Lower leg skin (tissue), 4 donors: Measurements from ENCODE around the gene GOLGA1. TPM values are rescaled to one million over a fixed set of nuclear protein-coding genes. Genes with fewer than 3 reads are reported as not detected.
A peak's percentile ranks its signal among the peaks of the same experiment; 100 is the strongest.
"Not testable (repeated sequence)": the region's sequence is repeated elsewhere in the genome, so short reads cannot be mapped to it uniquely, and the experiment has no call there.

Experiments
- DNase-seq, 2 donors: peaks; one replicate each; pipeline ENCODE4 v3.0.0-alpha.2; 2019; ENCODE audit warnings: low spot score in 2 of 2
- H3K4me3 ChIP-seq: fragments of 200-600 bp; sonication (generic); 2 replicates; pipeline ENCODE4 v1.5.1; 2017; ENCODE audit warnings: mild to moderate bottlenecking, low read depth; ENCODE audit not compliant: poor library complexity, severe bottlenecking
- CTCF ChIP-seq, 3 donors: fragments of 450-650 bp; IDR thresholded peaks; one replicate each; pipeline ENCODE4 v1.5.1; 2016; ENCODE audit warnings: antibody characterized with exemption in 3 of 3, mild to moderate bottlenecking in 3 of 3, moderate library complexity in 2 of 3
- POLR2A ChIP-seq, 2 donors: fragments of 450-650 bp; IDR thresholded peaks; one replicate each; pipeline ENCODE4 v1.6.1; 2016 to 2017; ENCODE audit warnings: antibody characterized with exemption in 2 of 2, mild to moderate bottlenecking in 1 of 2, moderate library complexity in 1 of 2
- WGBS, 2 donors: methylation state at CpG; one replicate each; pipeline ENCODE4 v1.1.5; 2018; 5-methylcytosine and 5-hydroxymethylcytosine counted together
- intact Hi-C: fragments of 100-400 bp; cut with DNase I; formaldehyde crosslinking; loops from one replicate; pipeline ENCODE4 v1.15.0; 2023; ENCODE audit warnings: low total_unique reads
- total RNA-seq, 4 donors: library from RNA; depleted of rRNA; stranded (reverse); fragments of >200 nt; gene quantifications; one replicate each; pipeline ENCODE4 v1.1.0, GENCODE V29; 2016

Gene GOLGA1
- total RNA-seq, 4 donors from 2014 or later, result 15.0 to 23.4 (median 18.0) TPM

- whole genome bisulfite sequencing, 2 donors, result 88 to 91% methylated on average over 3 of the region's 3 CpGs
- no peak for TF ChIP-seq CTCF (IDR thresholded peaks at IDR 0.05)
- no peak for TF ChIP-seq POLR2A (IDR thresholded peaks at IDR 0.05)
- DNase-seq, result no peak
- H3K4me3 ChIP-seq, result no peak overlapping the region
- intact Hi-C loops, result no loop called here
Observed at GRCh38 chr9:124929464-124929863, 11.4 kb downstream of the GOLGA1 start.

GRCh38 chr9:124928116-124928515 lies 12.8 kb downstream of the GOLGA1 start:
- WGBS, 2 donors, result 85 to 91% methylated on average over 3 of the region's 3 CpGs
- no peak for DNase-seq
- intact Hi-C loops, result no loop called here
- no peak for TF ChIP-seq CTCF (IDR thresholded peaks at IDR 0.05)
- TF ChIP-seq POLR2A (IDR thresholded peaks at IDR 0.05), result no peak
- H3K4me3 ChIP-seq, result no peak overlapping the region

- intact Hi-C loops, DNase-seq: not testable (repeated sequence)
- 83% methylated on average over 6 of the region's 6 CpGs for WGBS, 2 donors
Observed at GRCh38 chr9:124920394-124920793, 20.5 kb downstream of the GOLGA1 start.

GRCh38 chr9:124914753-124915405 lies 26.0 kb downstream of the GOLGA1 start:
- WGBS, 2 donors, result 77 to 96% methylated on average over 5 of the region's 5 CpGs
- intact Hi-C loops, result no loop called here
- H3K4me3 ChIP-seq, result no peak overlapping the region
- TF ChIP-seq CTCF (IDR thresholded peaks at IDR 0.05) (no peak), POLR2A (IDR thresholded peaks at IDR 0.05) (no peak)
- DNase-seq, result no peak

More at GRCh38 chr9:124920394-124920793, 20.5 kb downstream of the GOLGA1 start:
- not testable (repeated sequence) for H3K4me3 ChIP-seq

- WGBS, 2 donors, result 96 to 98% methylated on average over 2 of the region's 2 CpGs
- TF ChIP-seq CTCF (IDR thresholded peaks at IDR 0.05) (no peak), POLR2A (IDR thresholded peaks at IDR 0.05) (no peak)
- no peak overlapping the region for H3K4me3 ChIP-seq
- DNase-seq, result no peak
- intact Hi-C loops, result no loop called here
Observed at GRCh38 chr9:124913378-124913777, 27.5 kb downstream of the GOLGA1 start.

- 93 to 97% methylated on average over 1 of the region's 1 CpG for WGBS, 2 donors
- DNase-seq, result peak in 1 of 2 donors; percentile 4
Observed at GRCh38 chr9:124911766-124912165, 29.1 kb downstream of the GOLGA1 start.

More at GRCh38 chr9:124911766-124912165, 29.1 kb downstream of the GOLGA1 start:
- no peak overlapping the region for H3K4me3 ChIP-seq
- no peak for TF ChIP-seq CTCF (IDR thresholded peaks at IDR 0.05)
- no peak for TF ChIP-seq POLR2A (IDR thresholded peaks at IDR 0.05)
- intact Hi-C loops, result no loop called here
